GM19043 (cell line): ENCODE measurements around the gene SF3B3.
"Not testable (repeated sequence)": the region's sequence is repeated elsewhere in the genome, so short reads cannot be mapped to it uniquely, and the experiment has no call there.

ENCODE experiments used
- ATAC-seq: cut with Tn5 transposase; IDR thresholded peaks from one replicate; pipeline ENCODE4 v1.9.1; 2021; ENCODE audit warnings: low read depth; ENCODE audit not compliant: unreplicated experiment

SF3B3 gene

GRCh38 chr16:70611785-70612303 lies 88.2 kb downstream of the SF3B3 start:
- ATAC-seq = no peak

DNA sequence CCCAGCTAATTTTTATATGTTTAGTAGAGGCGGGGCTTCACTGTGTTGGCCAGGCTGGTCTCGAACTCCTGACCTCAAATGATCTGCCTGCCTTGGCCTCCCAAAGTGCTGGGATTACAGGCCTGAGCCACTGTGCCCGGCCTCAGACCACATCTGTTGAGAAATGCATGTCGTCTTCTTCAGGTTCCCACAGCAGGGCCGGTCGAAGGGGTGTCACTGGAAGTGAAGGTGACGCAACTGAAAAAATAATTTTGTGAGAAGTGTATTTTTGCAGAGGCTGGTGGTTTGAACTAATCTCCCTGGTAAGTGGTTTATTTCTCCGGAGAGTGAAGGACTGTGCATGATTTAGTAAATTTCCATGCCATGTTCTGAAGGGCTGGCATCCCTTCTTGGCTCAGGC lies 89.3 kb downstream of the SF3B3 start:
- no peak for ATAC-seq

GRCh38 chr16:70614208-70614951 lies 90.8 kb downstream of the SF3B3 start:
- ATAC-seq = no peak

DNA sequence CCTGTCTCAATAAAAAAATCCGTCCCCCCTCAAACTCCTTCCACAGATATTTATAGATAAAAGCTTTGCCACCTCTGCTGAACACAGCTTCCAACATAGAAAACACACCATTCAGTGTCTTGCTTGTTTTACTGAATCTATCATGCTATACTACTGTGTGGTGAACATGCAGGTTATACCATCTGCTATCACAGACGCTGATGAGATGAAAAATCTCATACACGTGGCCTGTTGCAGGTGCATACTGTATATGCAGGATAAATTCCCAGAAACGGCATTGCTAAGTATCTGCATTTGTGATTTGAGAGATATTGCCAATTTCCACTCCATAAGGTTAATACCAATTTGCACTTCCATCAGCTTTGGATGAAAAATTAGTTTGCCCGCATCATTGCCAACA lies 92.3 kb downstream of the SF3B3 start:
- ATAC-seq = no peak

- ATAC-seq = not testable (repeated sequence)
Observed at GRCh38 chr16:70621864-70622263, 98.2 kb downstream of the SF3B3 start.
